GM21447 (cell line): ENCODE results near the gene TRAF3IP3.

Experiments
- ATAC-seq: cut with Tn5 transposase; IDR thresholded peaks from one replicate; pipeline ENCODE4 v1.9.1; 2021; ENCODE audit not compliant: unreplicated experiment

The TRAF3IP3 gene

GRCh38 chr1:209736490-209737117 lies 19.2 kb upstream of the TRAF3IP3 start:
- ATAC-seq = no peak

GRCh38 chr1:209737118-209737505 lies 18.7 kb upstream of the TRAF3IP3 start:
- no peak for ATAC-seq

GRCh38 chr1:209738270-209738669 lies 17.6 kb upstream of the TRAF3IP3 start:
- no peak for ATAC-seq

GRCh38 chr1:209741193-209741592 lies 14.7 kb upstream of the TRAF3IP3 start:
- ATAC-seq = no peak

GRCh38 chr1:209741889-209742288 lies 14.0 kb upstream of the TRAF3IP3 start:
- ATAC-seq = no peak

GRCh38 chr1:209742409-209743144 lies 13.3 kb upstream of the TRAF3IP3 start:
- no peak for ATAC-seq

- no peak for ATAC-seq
These were observed 12.7 kb upstream of the TRAF3IP3 start for GRCh38 chr1:209743145-209743482.

GRCh38 chr1:209746451-209747165 lies 9.2 kb upstream of the TRAF3IP3 start:
- no peak for ATAC-seq

GRCh38 chr1:209747580-209748262 lies 8.1 kb upstream of the TRAF3IP3 start:
- ATAC-seq = peak; percentile 74

- ATAC-seq = no peak
These were observed 7.2 kb upstream of the TRAF3IP3 start for GRCh38 chr1:209748620-209749019.

- ATAC-seq = no peak
These were observed 6.6 kb upstream of the TRAF3IP3 start for GRCh38 chr1:209749205-209749604.

GRCh38 chr1:209749670-209750323 lies 6.1 kb upstream of the TRAF3IP3 start:
- no peak for ATAC-seq

- peak; percentile 40 for ATAC-seq
These were observed 4.1 kb upstream of the TRAF3IP3 start for GRCh38 chr1:209751627-209752231.

- ATAC-seq = no peak
These were observed 3.0 kb upstream of the TRAF3IP3 start for GRCh38 chr1:209752890-209753289.

GRCh38 chr1:209755256-209755655 lies 597 bp upstream of the TRAF3IP3 start:
- no peak for ATAC-seq

- ATAC-seq = peak; percentile 33
These were observed 977 bp downstream of the TRAF3IP3 start for GRCh38 chr1:209756615-209757445.

- ATAC-seq = no peak
These were observed 2.5 kb downstream of the TRAF3IP3 start for GRCh38 chr1:209758400-209758799.

- ATAC-seq = no peak
These were observed 4.0 kb downstream of the TRAF3IP3 start for GRCh38 chr1:209759829-209760359.

- ATAC-seq = no peak
These were observed 5.3 kb downstream of the TRAF3IP3 start for GRCh38 chr1:209761011-209761635.
